Caco-2 (cell line): ENCODE data around the gene CACTIN. TPM values are rescaled to one million over a fixed set of nuclear protein-coding genes. Genes with fewer than 3 reads are reported as not detected.

Source experiments
- BruUV-seq: library from RNA; stranded (reverse); fragments of 400-500 nt; replicated peaks from 2 replicates; lab custom pipeline; 2021; lab: Mats Ljungman, UMichigan
- CTCF ChIA-PET: fragments of 300-600 bp; sonication (Branson Sonifier 250); formaldehyde crosslinking; loops from one replicate; lab custom pipeline; 2022; ENCODE audit warnings: antibody characterized with exemption; lab: Charles Lee
- POLR2A ChIA-PET: fragments of 300-600 bp; sonication (Branson Sonifier 250); formaldehyde crosslinking; loops from one replicate; lab custom pipeline; 2022; ENCODE audit warnings: antibody characterized with exemption; lab: Charles Lee
- DNase-seq, 2 experiments: peaks; one replicate each; pipeline versions ENCODE4 v3.0.0 to v3.0.0-alpha.2; 2020 to 2022
- H3K27me3 ChIP-seq: replicated peaks from 2 replicates; pipeline ENCODE4 v1.6.0; 2011; ENCODE audit warnings: low read length; ENCODE audit not compliant: control insufficient read depth, insufficient read depth
- H3K36me3 ChIP-seq: 2 replicates; pipeline ENCODE4 v1.5.1; 2011; ENCODE audit warnings: low read length; ENCODE audit not compliant: control insufficient read depth, insufficient read depth
- H3K4me1 ChIP-seq: fragments of 250-450 bp; sonication (Bioruptor Pico); 2 replicates; pipeline ENCODE4 v1.5.1; 2020; ENCODE audit warnings: mild to moderate bottlenecking
- H3K4me3 ChIP-seq: 2 replicates; pipeline ENCODE4 v1.5.1; 2011; ENCODE audit warnings: low read depth, mild to moderate bottlenecking, control low read depth, low read length
- H3K9me3 ChIP-seq: fragments of 250-450 bp; sonication (Bioruptor Pico); 2 replicates; pipeline ENCODE4 v1.5.1; 2020; ENCODE audit warnings: mild to moderate bottlenecking, moderate library complexity
- H3K27ac Mint-ChIP-seq: one replicate; pipeline ENCODE4 v1.8.0; 2022; ENCODE audit warnings: mixed read lengths; ENCODE audit not compliant: unreplicated experiment
- H3K27me3 Mint-ChIP-seq: one replicate; pipeline ENCODE4 v1.8.0; 2022; ENCODE audit warnings: mixed read lengths; ENCODE audit not compliant: insufficient read depth, unreplicated experiment
- H3K36me3 Mint-ChIP-seq: one replicate; pipeline ENCODE4 v1.8.0; 2022; ENCODE audit warnings: mild to moderate bottlenecking, mixed read lengths; ENCODE audit not compliant: insufficient read depth, unreplicated experiment
- H3K4me1 Mint-ChIP-seq: one replicate; pipeline ENCODE4 v1.8.0; 2022; ENCODE audit warnings: low read depth, mixed read lengths; ENCODE audit not compliant: unreplicated experiment
- H3K4me3 Mint-ChIP-seq: one replicate; pipeline ENCODE4 v1.8.0; 2022; ENCODE audit warnings: mild to moderate bottlenecking, moderate library complexity, mixed read lengths; ENCODE audit not compliant: unreplicated experiment
- H3K9me3 Mint-ChIP-seq: one replicate; pipeline ENCODE4 v1.8.0; 2022; ENCODE audit warnings: mixed read lengths; ENCODE audit not compliant: unreplicated experiment
- intact Hi-C: fragments of 100-400 bp; cut with micrococcal nuclease; formaldehyde crosslinking; loops from one replicate; pipeline ENCODE4 v1.10.0; 2022; ENCODE audit not compliant: unreplicated experiment
- total RNA-seq: library from RNA; stranded (reverse); gene quantifications from 2 replicates; pipeline ENCODE4 v1.2.3, GENCODE V29; 2022
- TF ChIP-seq, protein P1 (sequence below), 2 experiments: fragments of 200-600 bp in 1 of 2; IDR thresholded peaks; 1 replicate in 1 of 2; 2 replicates in 1 of 2; pipeline versions ENCODE4 v1.5.1 to v1.8.0; 2011 to 2022; ENCODE audit warnings: antibody characterized with exemption in 1 of 2, control low read depth in 1 of 2, inconsistent platforms in 1 of 2, low read depth in 1 of 2, low read length in 1 of 2, mild to moderate bottlenecking in 1 of 2, moderate library complexity in 1 of 2; ENCODE audit not compliant: insufficient read depth in 1 of 2, severe bottlenecking in 1 of 2, unreplicated experiment in 1 of 2

Gene CACTIN
- total RNA-seq, 1 experiment from 2014 or later: 33.9 TPM

DNA sequence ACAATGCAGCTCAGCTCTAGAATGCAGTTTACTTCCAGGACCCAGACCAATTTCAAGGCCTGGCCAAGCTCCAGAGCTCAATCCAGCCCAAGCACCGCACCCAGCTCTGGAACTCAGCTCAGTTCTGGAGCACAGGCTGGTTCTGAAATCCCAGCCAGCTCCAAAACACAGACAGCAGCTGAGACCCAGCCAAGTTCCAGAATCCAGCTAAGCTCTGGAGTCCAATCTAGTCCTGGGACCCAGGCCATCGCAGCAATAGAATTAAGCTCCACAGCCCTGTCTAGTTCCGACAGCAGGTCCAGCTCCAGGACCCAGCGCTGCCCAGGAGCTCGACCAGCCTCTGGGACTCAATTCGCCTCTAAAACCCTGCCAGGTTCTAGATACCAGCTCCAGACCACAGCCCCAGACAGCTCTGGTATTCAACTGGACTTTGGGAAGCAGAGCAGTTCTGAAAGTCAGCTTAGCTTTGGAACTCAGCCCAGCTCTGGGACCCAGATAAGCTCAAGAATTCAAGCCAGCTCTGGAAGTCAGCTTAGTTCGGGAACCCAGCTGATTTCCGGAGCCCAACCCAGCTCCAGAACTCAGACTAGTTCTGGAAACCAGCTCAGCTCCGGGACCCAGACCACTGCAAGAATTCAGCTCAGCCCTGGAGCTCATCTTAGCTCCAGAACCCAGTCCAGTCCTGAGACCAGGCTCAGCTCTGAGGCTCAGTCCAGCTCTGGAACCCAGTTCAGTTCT is 34.5 kb downstream of the CACTIN start:
- BruUV-seq: no TSS peak
- H3K9me3 ChIP-seq: 0 out of 2 replicates have a peak, but pooled peaks cover 8% of the 10 kb centered on the region
- ChIA-PET CTCF (no interaction called here), POLR2A (no interaction called here)
- intact Hi-C loops: no loop called here
- Mint-ChIP-seq H3K4me3 (no peak overlapping the region), H3K36me3 (peaks cover 5% of the 10 kb centered on the region), H3K27me3 (peaks cover 4% of the 10 kb centered on the region), H3K9me3 (no peaks in the 10 kb centered on the region), H3K4me1 (no peaks in the 10 kb centered on the region), H3K27ac (no peak overlapping the region)
- no peak overlapping the region for H3K4me3 ChIP-seq
- TF ChIP-seq, protein P1, sequence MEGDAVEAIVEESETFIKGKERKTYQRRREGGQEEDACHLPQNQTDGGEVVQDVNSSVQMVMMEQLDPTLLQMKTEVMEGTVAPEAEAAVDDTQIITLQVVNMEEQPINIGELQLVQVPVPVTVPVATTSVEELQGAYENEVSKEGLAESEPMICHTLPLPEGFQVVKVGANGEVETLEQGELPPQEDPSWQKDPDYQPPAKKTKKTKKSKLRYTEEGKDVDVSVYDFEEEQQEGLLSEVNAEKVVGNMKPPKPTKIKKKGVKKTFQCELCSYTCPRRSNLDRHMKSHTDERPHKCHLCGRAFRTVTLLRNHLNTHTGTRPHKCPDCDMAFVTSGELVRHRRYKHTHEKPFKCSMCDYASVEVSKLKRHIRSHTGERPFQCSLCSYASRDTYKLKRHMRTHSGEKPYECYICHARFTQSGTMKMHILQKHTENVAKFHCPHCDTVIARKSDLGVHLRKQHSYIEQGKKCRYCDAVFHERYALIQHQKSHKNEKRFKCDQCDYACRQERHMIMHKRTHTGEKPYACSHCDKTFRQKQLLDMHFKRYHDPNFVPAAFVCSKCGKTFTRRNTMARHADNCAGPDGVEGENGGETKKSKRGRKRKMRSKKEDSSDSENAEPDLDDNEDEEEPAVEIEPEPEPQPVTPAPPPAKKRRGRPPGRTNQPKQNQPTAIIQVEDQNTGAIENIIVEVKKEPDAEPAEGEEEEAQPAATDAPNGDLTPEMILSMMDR (IDR thresholded peaks at IDR 0.05; ENCODE audit: insufficient read depth in 1 of 2, low read depth in 1 of 2, low read length in 1 of 2, severe bottlenecking in 1 of 2, unreplicated experiment in 1 of 2): no peak
- no peaks in the 10 kb centered on the region for H3K27me3 ChIP-seq
- no peak for DNase-seq
- H3K36me3 ChIP-seq: no peaks in the 10 kb centered on the region
- no peaks in the 10 kb centered on the region for H3K4me1 ChIP-seq

GRCh38 chr19:3590991-3591659 is 35.5 kb downstream of the CACTIN start:
- POLR2A ChIA-PET: interaction anchor here (0.5 kb wide), 1 partner anchor 13 kb away, joined by 5 read pairs; no protein-coding TSS in a partner anchor
- peaks cover 4% of the 10 kb centered on the region for H3K27me3 Mint-ChIP-seq
- CTCF ChIA-PET: no interaction called here

DNA sequence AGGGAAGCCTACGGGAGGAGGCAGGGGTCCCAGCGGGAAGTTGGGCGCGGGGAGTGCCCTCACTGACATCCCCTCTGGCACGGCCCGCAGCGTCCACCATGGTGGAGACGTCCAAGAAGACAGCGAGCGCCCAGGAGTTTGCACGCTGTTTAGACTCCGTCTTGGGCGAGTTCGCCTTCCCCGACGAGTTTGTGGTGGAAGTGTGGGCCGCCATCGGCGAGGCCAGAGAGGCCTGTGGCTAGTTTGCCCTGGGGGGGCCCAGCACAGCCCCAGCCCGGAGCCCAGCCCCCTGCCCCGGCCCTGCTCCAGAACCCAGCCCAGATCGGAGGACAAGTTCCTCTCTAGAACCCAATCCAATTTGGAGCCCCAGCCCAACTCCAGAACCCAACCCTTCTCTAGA is 36.6 kb downstream of the CACTIN start:
- no peak for DNase-seq
- Histone ChIP-seq H3K36me3 (no peaks in the 10 kb centered on the region), H3K4me1 (no peaks in the 10 kb centered on the region), H3K9me3 (0 out of 2 replicates have a peak, but pooled peaks cover 8% of the 10 kb centered on the region), H3K4me3 (no peak overlapping the region), H3K27me3 (no peaks in the 10 kb centered on the region)
- peaks cover 4% of the 10 kb centered on the region for H3K27me3 Mint-ChIP-seq
- no TSS peak for BruUV-seq
- no peak overlapping the region for H3K27ac Mint-ChIP-seq
- ChIA-PET POLR2A (no interaction called here), CTCF (no interaction called here)
- intact Hi-C loops: no loop called here
- peaks cover 5% of the 10 kb centered on the region for H3K36me3 Mint-ChIP-seq
- TF ChIP-seq, protein P1 (IDR thresholded peaks at IDR 0.05; ENCODE audit: insufficient read depth in 1 of 2, low read depth in 1 of 2, low read length in 1 of 2, severe bottlenecking in 1 of 2, unreplicated experiment in 1 of 2): no peak
- no peaks in the 10 kb centered on the region for H3K9me3 Mint-ChIP-seq
- H3K4me1 Mint-ChIP-seq: no peaks in the 10 kb centered on the region
- H3K4me3 Mint-ChIP-seq: no peak overlapping the region

More at GRCh38 chr19:3590991-3591659, 35.5 kb downstream of the CACTIN start:
- TF ChIP-seq, protein P1 (IDR thresholded peaks at IDR 0.05; ENCODE audit: insufficient read depth in 1 of 2, low read depth in 1 of 2, low read length in 1 of 2, severe bottlenecking in 1 of 2, unreplicated experiment in 1 of 2): no peak
- H3K27ac Mint-ChIP-seq: no peak overlapping the region
- no peak overlapping the region for H3K4me3 Mint-ChIP-seq
- H3K9me3 Mint-ChIP-seq: no peaks in the 10 kb centered on the region
- peaks cover 5% of the 10 kb centered on the region for H3K36me3 Mint-ChIP-seq
- H3K9me3 ChIP-seq: 0 out of 2 replicates have a peak, but pooled peaks cover 8% of the 10 kb centered on the region
- intact Hi-C loops: no loop called here
- H3K27me3 ChIP-seq: no peaks in the 10 kb centered on the region
- H3K36me3 ChIP-seq: no peaks in the 10 kb centered on the region
- no peaks in the 10 kb centered on the region for H3K4me1 ChIP-seq
- no peak overlapping the region for H3K4me3 ChIP-seq
- no TSS peak for BruUV-seq
- DNase-seq: no peak
- H3K4me1 Mint-ChIP-seq: no peaks in the 10 kb centered on the region
